ENCODE measurements around the gene F13B.

DNA sequence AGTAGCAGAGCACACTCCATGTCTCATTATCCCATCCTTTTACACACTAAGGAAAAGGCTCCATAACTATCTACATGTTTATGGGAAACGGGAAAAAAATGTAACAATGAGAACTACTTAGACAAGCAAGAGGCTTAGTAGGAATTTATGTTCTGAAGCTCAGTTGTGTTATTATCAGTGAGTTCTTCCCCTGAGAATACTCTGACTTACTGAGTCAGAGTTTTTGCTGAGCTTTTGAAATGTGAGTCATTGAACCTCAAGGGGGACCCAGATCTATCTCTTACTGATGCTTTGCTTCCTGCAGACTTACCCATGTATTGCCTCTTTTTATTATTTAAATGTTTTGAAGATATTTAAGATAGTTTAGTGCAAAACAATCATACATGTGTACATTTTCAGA is 69.6 kb downstream of the F13B start:
- TF ChIP-seq, protein P1, sequence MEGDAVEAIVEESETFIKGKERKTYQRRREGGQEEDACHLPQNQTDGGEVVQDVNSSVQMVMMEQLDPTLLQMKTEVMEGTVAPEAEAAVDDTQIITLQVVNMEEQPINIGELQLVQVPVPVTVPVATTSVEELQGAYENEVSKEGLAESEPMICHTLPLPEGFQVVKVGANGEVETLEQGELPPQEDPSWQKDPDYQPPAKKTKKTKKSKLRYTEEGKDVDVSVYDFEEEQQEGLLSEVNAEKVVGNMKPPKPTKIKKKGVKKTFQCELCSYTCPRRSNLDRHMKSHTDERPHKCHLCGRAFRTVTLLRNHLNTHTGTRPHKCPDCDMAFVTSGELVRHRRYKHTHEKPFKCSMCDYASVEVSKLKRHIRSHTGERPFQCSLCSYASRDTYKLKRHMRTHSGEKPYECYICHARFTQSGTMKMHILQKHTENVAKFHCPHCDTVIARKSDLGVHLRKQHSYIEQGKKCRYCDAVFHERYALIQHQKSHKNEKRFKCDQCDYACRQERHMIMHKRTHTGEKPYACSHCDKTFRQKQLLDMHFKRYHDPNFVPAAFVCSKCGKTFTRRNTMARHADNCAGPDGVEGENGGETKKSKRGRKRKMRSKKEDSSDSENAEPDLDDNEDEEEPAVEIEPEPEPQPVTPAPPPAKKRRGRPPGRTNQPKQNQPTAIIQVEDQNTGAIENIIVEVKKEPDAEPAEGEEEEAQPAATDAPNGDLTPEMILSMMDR (IDR thresholded peaks at IDR 0.05) = no peak
- TF ChIP-seq POLR2AphosphoS5 (IDR thresholded peaks at IDR 0.05; ENCODE audit: insufficient read depth in 1 of 2, low read depth in 1 of 2) = no peak

All from vagina (tissue), 2 donors.